ENCODE results near the gene STARD3.
A peak's percentile ranks its signal among the peaks of the same experiment; 100 is the strongest.

Gene STARD3

GRCh38 chr17:39688945-39689344 is 52.0 kb downstream of the STARD3 start:
- Histone ChIP-seq H3K9ac (no peak overlapping the region; the same call in 1 of the 2 replicates), H3K4me3 (IDR thresholded peaks at IDR 0.05; ENCODE audit: insufficient read depth, low read depth, low read length) (peak overlapping the region; percentile 59), H3K79me2 (ENCODE audit: insufficient read depth, low read depth) (no peaks in the 10 kb centered on the region), H4K20me1 (ENCODE audit: insufficient read depth) (no peaks in the 10 kb centered on the region), H2AFZ (ENCODE audit: low read depth) (peak overlapping the region; percentile 72; the same call in 1 of the 2 replicates), H3K27ac (no peak overlapping the region), H3K36me3 (ENCODE audit: insufficient read depth) (no peaks in the 10 kb centered on the region), H3K4me1 (ENCODE audit: low read depth, poor library complexity, severe bottlenecking) (peaks cover 16% of the 10 kb centered on the region), H3K4me2 (peak overlapping the region; percentile 86), H3K27me3 (ENCODE audit: insufficient read depth, low read depth) (no peaks in the 10 kb centered on the region)
- TF ChIP-seq CTCF (conservative IDR thresholded peaks at IDR 0.05; ENCODE audit: low read depth, low read length), result 0 out of 2 replicates have a peak, but pooled peaks have one; percentile 0

- Histone ChIP-seq H3K4me3 (IDR thresholded peaks at IDR 0.05; ENCODE audit: insufficient read depth, low read depth, low read length) (no peak overlapping the region), H3K36me3 (ENCODE audit: insufficient read depth) (no peaks in the 10 kb centered on the region), H3K27me3 (ENCODE audit: insufficient read depth, low read depth) (no peaks in the 10 kb centered on the region), H3K79me2 (ENCODE audit: insufficient read depth, low read depth) (no peaks in the 10 kb centered on the region), H4K20me1 (ENCODE audit: insufficient read depth) (no peaks in the 10 kb centered on the region), H3K4me1 (ENCODE audit: low read depth, poor library complexity, severe bottlenecking) (no peaks in the 10 kb centered on the region), H3K9ac (no peak overlapping the region), H3K27ac (no peak overlapping the region), H2AFZ (ENCODE audit: low read depth) (no peak overlapping the region), H3K4me2 (no peak overlapping the region)
- no peak for TF ChIP-seq CTCF (conservative IDR thresholded peaks at IDR 0.05; ENCODE audit: low read depth, low read length)
Observed at GRCh38 chr17:39694593-39694992, 57.6 kb downstream of the STARD3 start.

GRCh38 chr17:39695089-39695474 is 58.1 kb downstream of the STARD3 start:
- H2AFZ ChIP-seq (ENCODE audit: low read depth), result no peak overlapping the region
- H3K79me2 ChIP-seq (ENCODE audit: insufficient read depth, low read depth), result no peaks in the 10 kb centered on the region
- H3K36me3 ChIP-seq (ENCODE audit: insufficient read depth), result no peaks in the 10 kb centered on the region
- H3K4me3 ChIP-seq (IDR thresholded peaks at IDR 0.05; ENCODE audit: insufficient read depth, low read depth, low read length), result no peak overlapping the region
- TF ChIP-seq CTCF (conservative IDR thresholded peaks at IDR 0.05; ENCODE audit: low read depth, low read length), result no peak
- H3K4me1 ChIP-seq (ENCODE audit: low read depth, poor library complexity, severe bottlenecking), result no peaks in the 10 kb centered on the region
- H3K27ac ChIP-seq, result no peak overlapping the region
- H3K4me2 ChIP-seq, result no peak overlapping the region
- H3K27me3 ChIP-seq (ENCODE audit: insufficient read depth, low read depth), result no peaks in the 10 kb centered on the region
- H4K20me1 ChIP-seq (ENCODE audit: insufficient read depth), result no peaks in the 10 kb centered on the region
- no peak overlapping the region for H3K9ac ChIP-seq

GRCh38 chr17:39696731-39697130 is 59.8 kb downstream of the STARD3 start:
- H3K4me2 ChIP-seq, result no peak overlapping the region
- TF ChIP-seq CTCF (conservative IDR thresholded peaks at IDR 0.05; ENCODE audit: low read depth, low read length), result no peak
- H3K4me3 ChIP-seq (IDR thresholded peaks at IDR 0.05; ENCODE audit: insufficient read depth, low read depth, low read length), result no peak overlapping the region
- no peaks in the 10 kb centered on the region for H3K79me2 ChIP-seq (ENCODE audit: insufficient read depth, low read depth)
- H3K27ac ChIP-seq, result no peak overlapping the region
- no peaks in the 10 kb centered on the region for H4K20me1 ChIP-seq (ENCODE audit: insufficient read depth)
- H2AFZ ChIP-seq (ENCODE audit: low read depth), result no peak overlapping the region
- H3K27me3 ChIP-seq (ENCODE audit: insufficient read depth, low read depth), result no peaks in the 10 kb centered on the region
- no peaks in the 10 kb centered on the region for H3K36me3 ChIP-seq (ENCODE audit: insufficient read depth)
- no peak overlapping the region for H3K9ac ChIP-seq
- peaks cover 4% of the 10 kb centered on the region for H3K4me1 ChIP-seq (ENCODE audit: low read depth, poor library complexity, severe bottlenecking)
